ENCODE measurements around the gene ASB1.

ASB1 gene

DNA sequence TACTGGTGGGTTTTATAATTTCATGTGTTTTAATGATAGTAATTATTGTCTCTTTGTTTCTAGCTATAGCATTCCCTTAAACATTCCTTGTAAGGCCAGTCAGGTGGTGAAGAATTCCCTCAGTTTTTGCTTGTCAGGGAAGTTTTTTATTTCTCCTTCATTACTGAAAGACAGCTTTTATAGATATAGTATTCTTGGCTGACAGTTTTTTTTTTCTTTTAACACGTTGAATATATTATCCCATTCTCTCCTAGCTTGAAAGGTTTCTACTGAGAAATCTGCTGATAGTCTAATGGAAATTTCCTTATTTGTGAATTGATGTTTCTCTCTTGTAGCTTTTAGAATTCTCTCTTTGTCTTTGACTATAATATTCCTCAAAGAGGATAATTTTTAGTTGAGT is 46.8 kb downstream of the ASB1 start:
- Histone ChIP-seq H3K27ac (replicated peaks; ENCODE audit: low read length) (no peak overlapping the region), H4K91ac (ENCODE audit: low read depth, low read length, poor library complexity) (no peak overlapping the region), H3K23ac (ENCODE audit: low read depth, low read length, poor library complexity) (no peak overlapping the region), H3K4me3 (ENCODE audit: low read length in 2 of 2) (no peak overlapping the region), H3K9ac (ENCODE audit: low read depth, low read length, poor library complexity) (no peak overlapping the region), H3K27me3 (ENCODE audit: control insufficient read depth in 3 of 3, insufficient read depth in 3 of 3, low read depth in 1 of 3, low read length in 3 of 3) (no peaks in the 10 kb centered on the region), H2AFZ (ENCODE audit: low read length) (no peak overlapping the region), H2BK15ac (ENCODE audit: low read length) (no peak overlapping the region), H3K4me2 (ENCODE audit: insufficient read depth, low read length, poor library complexity, severe bottlenecking) (no peak overlapping the region), H2BK120ac (ENCODE audit: low read depth, low read length) (no peak overlapping the region), H4K8ac (ENCODE audit: low read depth, low read length) (no peak overlapping the region), H3K9me3 (replicated peaks in 1 of 2; ENCODE audit: control insufficient read depth in 2 of 2, insufficient read depth in 1 of 2, low read depth in 1 of 2, low read length in 2 of 2) (peaks cover 4 to 5% of the 10 kb centered on the region in 2 donors), H3K18ac (ENCODE audit: low read length) (no peak overlapping the region), H2BK5ac (ENCODE audit: low read length) (no peak overlapping the region), H3K79me1 (ENCODE audit: low read depth, low read length) (no peaks in the 10 kb centered on the region), H2AK5ac (ENCODE audit: low read depth, low read length) (no peak overlapping the region), H3K14ac (ENCODE audit: low read length) (no peak overlapping the region), H3K4me1 (ENCODE audit: control insufficient read depth in 2 of 2, insufficient read depth in 1 of 2, low read depth in 1 of 2, low read length in 2 of 2) (no peaks in the 10 kb centered on the region), H2BK12ac (ENCODE audit: low read length) (no peak overlapping the region), H3K4ac (ENCODE audit: low read length) (no peak overlapping the region), H3K36me3 (replicated peaks in 1 of 2; ENCODE audit: control insufficient read depth in 2 of 2, insufficient read depth in 2 of 2, low read length in 2 of 2) (no peaks in the 10 kb centered on the region)
- no peak for DNase-seq (ENCODE audit: low spot score)
- no CpG with 5 or more reads among the region's 1 CpG for WGBS, 2 donors (ENCODE audit: extremely low coverage in 2 of 2, insufficient read length in 2 of 2, insufficient replicate concordance in 1 of 2)

- Histone ChIP-seq H3K14ac (ENCODE audit: low read length) (no peak overlapping the region), H2AFZ (ENCODE audit: low read length) (no peak overlapping the region), H3K36me3 (replicated peaks in 1 of 2; ENCODE audit: control insufficient read depth in 2 of 2, insufficient read depth in 2 of 2, low read length in 2 of 2) (no peaks in the 10 kb centered on the region), H2BK120ac (ENCODE audit: low read depth, low read length) (no peak overlapping the region), H3K4me1 (ENCODE audit: control insufficient read depth in 2 of 2, insufficient read depth in 1 of 2, low read depth in 1 of 2, low read length in 2 of 2) (no peaks in the 10 kb centered on the region), H3K18ac (ENCODE audit: low read length) (no peak overlapping the region), H2BK5ac (ENCODE audit: low read length) (no peak overlapping the region), H3K4me3 (ENCODE audit: low read length in 2 of 2) (no peak overlapping the region), H3K79me1 (ENCODE audit: low read depth, low read length) (no peaks in the 10 kb centered on the region), H2BK12ac (ENCODE audit: low read length) (no peak overlapping the region), H3K27me3 (ENCODE audit: control insufficient read depth in 3 of 3, insufficient read depth in 3 of 3, low read depth in 1 of 3, low read length in 3 of 3) (no peaks in the 10 kb centered on the region), H3K27ac (replicated peaks; ENCODE audit: low read length) (no peak overlapping the region), H4K91ac (ENCODE audit: low read depth, low read length, poor library complexity) (no peak overlapping the region), H2AK5ac (ENCODE audit: low read depth, low read length) (no peak overlapping the region), H3K23ac (ENCODE audit: low read depth, low read length, poor library complexity) (no peak overlapping the region), H3K4ac (ENCODE audit: low read length) (no peak overlapping the region), H3K4me2 (ENCODE audit: insufficient read depth, low read length, poor library complexity, severe bottlenecking) (no peak overlapping the region), H3K9me3 (replicated peaks in 1 of 2; ENCODE audit: control insufficient read depth in 2 of 2, insufficient read depth in 1 of 2, low read depth in 1 of 2, low read length in 2 of 2) (peaks cover 4 to 10% of the 10 kb centered on the region in 2 donors), H4K8ac (ENCODE audit: low read depth, low read length) (no peak overlapping the region), H3K9ac (ENCODE audit: low read depth, low read length, poor library complexity) (no peak overlapping the region), H2BK15ac (ENCODE audit: low read length) (no peak overlapping the region)
- DNase-seq (ENCODE audit: low spot score): no peak
- no CpG with 5 or more reads among the region's 1 CpG for WGBS, 2 donors (ENCODE audit: extremely low coverage in 2 of 2, insufficient read length in 2 of 2, insufficient replicate concordance in 1 of 2)
Measured at GRCh38 chr2:238475034-238475433, 48.3 kb downstream of the ASB1 start.

DNA sequence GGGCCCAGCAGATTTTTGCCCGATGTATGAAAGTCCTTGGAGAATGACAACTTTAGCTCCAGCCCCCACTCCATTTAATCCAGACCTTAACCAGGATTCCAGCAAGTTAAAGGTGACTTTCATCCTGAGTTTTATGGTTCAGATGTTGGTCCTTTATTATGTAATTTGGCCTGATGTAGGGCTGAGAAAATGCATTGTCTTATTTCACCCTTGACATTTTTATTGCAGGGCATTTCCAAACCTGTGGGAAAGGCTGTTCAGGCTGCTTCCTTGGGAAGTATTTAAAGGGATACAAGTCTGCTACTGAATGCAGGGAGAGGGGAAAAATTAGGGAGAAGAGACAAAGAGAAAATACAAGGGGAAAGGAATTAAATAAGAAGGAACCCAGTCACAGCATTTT is 48.8 kb downstream of the ASB1 start:
- Histone ChIP-seq H2AFZ (ENCODE audit: low read length) (no peak overlapping the region), H3K79me1 (ENCODE audit: low read depth, low read length) (no peaks in the 10 kb centered on the region), H3K4me2 (ENCODE audit: insufficient read depth, low read length, poor library complexity, severe bottlenecking) (no peak overlapping the region), H3K27me3 (ENCODE audit: control insufficient read depth in 3 of 3, insufficient read depth in 3 of 3, low read depth in 1 of 3, low read length in 3 of 3) (no peaks in the 10 kb centered on the region), H2AK5ac (ENCODE audit: low read depth, low read length) (no peak overlapping the region), H2BK15ac (ENCODE audit: low read length) (no peak overlapping the region), H3K9me3 (replicated peaks in 1 of 2; ENCODE audit: control insufficient read depth in 2 of 2, insufficient read depth in 1 of 2, low read depth in 1 of 2, low read length in 2 of 2) (peaks cover 5 to 15% of the 10 kb centered on the region in 2 donors), H3K9ac (ENCODE audit: low read depth, low read length, poor library complexity) (no peak overlapping the region), H3K4me1 (ENCODE audit: control insufficient read depth in 2 of 2, insufficient read depth in 1 of 2, low read depth in 1 of 2, low read length in 2 of 2) (no peaks in the 10 kb centered on the region), H4K91ac (ENCODE audit: low read depth, low read length, poor library complexity) (no peak overlapping the region), H2BK12ac (ENCODE audit: low read length) (no peak overlapping the region), H3K36me3 (replicated peaks in 1 of 2; ENCODE audit: control insufficient read depth in 2 of 2, insufficient read depth in 2 of 2, low read length in 2 of 2) (no peaks in the 10 kb centered on the region), H3K18ac (ENCODE audit: low read length) (no peak overlapping the region), H4K8ac (ENCODE audit: low read depth, low read length) (no peak overlapping the region), H2BK120ac (ENCODE audit: low read depth, low read length) (no peak overlapping the region), H2BK5ac (ENCODE audit: low read length) (no peak overlapping the region), H3K4me3 (ENCODE audit: low read length in 2 of 2) (no peak overlapping the region), H3K4ac (ENCODE audit: low read length) (no peak overlapping the region), H3K27ac (replicated peaks; ENCODE audit: low read length) (no peak overlapping the region), H3K23ac (ENCODE audit: low read depth, low read length, poor library complexity) (no peak overlapping the region), H3K14ac (ENCODE audit: low read length) (no peak overlapping the region)
- DNase-seq (ENCODE audit: low spot score): no peak
- no CpG with 5 or more reads among the region's 1 CpG for WGBS, 2 donors (ENCODE audit: extremely low coverage in 2 of 2, insufficient read length in 2 of 2, insufficient replicate concordance in 1 of 2)

GRCh38 chr2:238476258-238476657 is 49.5 kb downstream of the ASB1 start:
- H2BK5ac ChIP-seq (ENCODE audit: low read length): no peak overlapping the region
- H3K9ac ChIP-seq (ENCODE audit: low read depth, low read length, poor library complexity): no peak overlapping the region
- H2BK15ac ChIP-seq (ENCODE audit: low read length): no peak overlapping the region
- no peak overlapping the region for H3K4me2 ChIP-seq (ENCODE audit: insufficient read depth, low read length, poor library complexity, severe bottlenecking)
- no peaks in the 10 kb centered on the region for H3K27me3 ChIP-seq (ENCODE audit: control insufficient read depth in 3 of 3, insufficient read depth in 3 of 3, low read depth in 1 of 3, low read length in 3 of 3)
- H4K8ac ChIP-seq (ENCODE audit: low read depth, low read length): no peak overlapping the region
- H3K36me3 ChIP-seq (replicated peaks in 1 of 2; ENCODE audit: control insufficient read depth in 2 of 2, insufficient read depth in 2 of 2, low read length in 2 of 2): no peaks in the 10 kb centered on the region
- no peaks in the 10 kb centered on the region for H3K4me1 ChIP-seq (ENCODE audit: control insufficient read depth in 2 of 2, insufficient read depth in 1 of 2, low read depth in 1 of 2, low read length in 2 of 2)
- no peak overlapping the region for H3K4me3 ChIP-seq (ENCODE audit: low read length in 2 of 2)
- H4K91ac ChIP-seq (ENCODE audit: low read depth, low read length, poor library complexity): no peak overlapping the region
- no peak overlapping the region for H3K23ac ChIP-seq (ENCODE audit: low read depth, low read length, poor library complexity)
- no peak overlapping the region for H3K27ac ChIP-seq (replicated peaks; ENCODE audit: low read length)
- H2BK120ac ChIP-seq (ENCODE audit: low read depth, low read length): no peak overlapping the region
- no peak overlapping the region for H3K4ac ChIP-seq (ENCODE audit: low read length)
- DNase-seq (ENCODE audit: low spot score): no peak
- no peak overlapping the region for H3K18ac ChIP-seq (ENCODE audit: low read length)
- whole genome bisulfite sequencing, 2 donors (ENCODE audit: extremely low coverage in 2 of 2, insufficient read length in 2 of 2, insufficient replicate concordance in 1 of 2): no CpG with 5 or more reads among the region's 5 CpGs
- no peak overlapping the region for H2BK12ac ChIP-seq (ENCODE audit: low read length)
- no peak overlapping the region for H2AK5ac ChIP-seq (ENCODE audit: low read depth, low read length)
- H3K9me3 ChIP-seq (replicated peaks in 1 of 2; ENCODE audit: control insufficient read depth in 2 of 2, insufficient read depth in 1 of 2, low read depth in 1 of 2, low read length in 2 of 2): peaks cover 7 to 17% of the 10 kb centered on the region in 2 donors
- H3K79me1 ChIP-seq (ENCODE audit: low read depth, low read length): no peaks in the 10 kb centered on the region
- no peak overlapping the region for H2AFZ ChIP-seq (ENCODE audit: low read length)
- H3K14ac ChIP-seq (ENCODE audit: low read length): no peak overlapping the region
